ENCODE results near the gene LIN54. TPM values are rescaled to one million over a fixed set of nuclear protein-coding genes. Genes with fewer than 3 reads are reported as not detected.
A peak's percentile ranks its signal among the peaks of the same experiment; 100 is the strongest.

LIN54 gene
- total and polyA plus RNA-seq, 7 donors: 4.6 to 10.0 (median 6.5) TPM

GRCh38 chr4:82893942-82894341 lies 116.7 kb downstream of the LIN54 start:
- 65 to 87% methylated on average over 3 of the region's 3 CpGs for WGBS, 2 donors
- no peaks in the 10 kb centered on the region for H3K9me3 ChIP-seq
- no peak for TF ChIP-seq CTCF (IDR thresholded peaks at IDR 0.05)
- no peak for TF ChIP-seq EP300 (IDR thresholded peaks at IDR 0.05)
- TF ChIP-seq POLR2A (IDR thresholded peaks at IDR 0.05): no peak
- TF ChIP-seq POLR2AphosphoS5 (IDR thresholded peaks at IDR 0.05): no peak
- no peaks in the 10 kb centered on the region for H3K27me3 ChIP-seq
- H3K36me3 ChIP-seq: peaks cover 0 to 40% (median 6%) of the 10 kb centered on the region in 4 donors
- intact Hi-C loops (cut with DNase I): loop anchor here (5.0 kb wide), 1 partner anchor 522 kb away; the partner anchor contains the start of gene HNRNPD
- no peak overlapping the region for H3K27ac ChIP-seq
- no peak overlapping the region for H3K4me3 ChIP-seq
- H3K4me1 ChIP-seq: peaks cover 0 to 35% (median 33%) of the 10 kb centered on the region in 4 donors
- no peak for DNase-seq

GRCh38 chr4:82892467-82892802 lies 118.2 kb downstream of the LIN54 start:
- Histone ChIP-seq H3K27me3 (no peaks in the 10 kb centered on the region), H3K27ac (peak overlapping the region in 1 of 4 donors; percentile 98), H3K4me1 (peaks cover 0 to 30% (median 25%) of the 10 kb centered on the region in 4 donors), H3K36me3 (peaks cover 0 to 40% (median 6%) of the 10 kb centered on the region in 4 donors), H3K4me3 (no peak overlapping the region), H3K9me3 (no peaks in the 10 kb centered on the region)
- no peak for DNase-seq
- intact Hi-C loops (cut with DNase I): loop anchor here (5.0 kb wide), 1 partner anchor 520 kb away; the partner anchor contains the start of gene HNRNPD
- TF ChIP-seq CTCF (IDR thresholded peaks at IDR 0.05) (no peak), EP300 (IDR thresholded peaks at IDR 0.05) (no peak), POLR2AphosphoS5 (IDR thresholded peaks at IDR 0.05) (no peak), POLR2A (IDR thresholded peaks at IDR 0.05) (no peak)
- WGBS, 2 donors: 73 to 81% methylated on average over 1 of the region's 1 CpG

DNA sequence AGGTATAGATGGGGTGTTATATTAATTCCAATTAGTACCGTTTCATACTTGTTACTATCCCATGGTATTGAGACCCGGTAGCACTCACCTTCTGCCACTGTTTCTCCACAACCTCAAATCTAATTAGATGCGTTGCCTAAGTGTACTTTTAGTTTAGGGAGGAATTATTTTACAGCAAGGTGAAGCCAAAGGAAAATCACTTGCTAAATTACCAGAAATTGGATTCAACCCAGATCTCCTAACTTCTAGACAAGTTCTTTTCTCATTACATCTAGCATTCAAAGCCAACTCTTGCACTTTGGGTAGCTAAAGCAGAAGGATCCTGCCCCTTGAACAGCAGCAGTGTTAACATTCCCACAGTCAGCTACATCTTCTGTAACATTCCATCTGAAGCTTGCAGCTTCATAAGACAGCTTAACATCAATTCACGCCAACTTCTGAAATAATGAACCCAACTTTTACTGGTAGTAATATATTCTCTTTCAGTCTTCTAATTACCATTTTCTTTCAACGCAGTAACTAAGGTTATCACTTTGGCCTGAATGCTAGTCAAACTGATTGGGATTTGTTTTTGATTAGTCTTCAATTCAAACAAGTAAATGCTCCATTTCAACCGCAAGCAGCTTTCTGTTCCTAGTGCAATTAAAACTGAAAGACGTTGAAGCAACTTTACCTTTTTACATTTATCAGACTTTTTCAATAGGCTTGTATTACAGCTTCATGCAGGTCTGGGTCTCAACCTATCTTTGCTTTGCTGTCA lies 118.7 kb downstream of the LIN54 start:
- Histone ChIP-seq H3K9me3 (no peaks in the 10 kb centered on the region), H3K4me1 (peaks cover 0 to 31% (median 25%) of the 10 kb centered on the region in 4 donors), H3K36me3 (peaks cover 0 to 39% (median 6%) of the 10 kb centered on the region in 4 donors), H3K27ac (peak overlapping the region; percentile 98 to 99 (median 98)), H3K27me3 (no peaks in the 10 kb centered on the region), H3K4me3 (peak overlapping the region; percentile 85 to 98 (median 88))
- WGBS, 2 donors: 25 to 35% methylated on average over 7 of the region's 7 CpGs
- intact Hi-C loops (cut with DNase I): loop anchor here (1.0 to 5.0 kb wide), 2 partner anchors 8 to 520 kb away; partner anchors contain the start of genes HNRNPD and THAP9
- TF ChIP-seq CTCF (IDR thresholded peaks at IDR 0.05): no peak
- no peak for TF ChIP-seq EP300 (IDR thresholded peaks at IDR 0.05)
- no peak for TF ChIP-seq POLR2AphosphoS5 (IDR thresholded peaks at IDR 0.05)
- TF ChIP-seq POLR2A (IDR thresholded peaks at IDR 0.05): no peak
- DNase-seq: no peak

DNA sequence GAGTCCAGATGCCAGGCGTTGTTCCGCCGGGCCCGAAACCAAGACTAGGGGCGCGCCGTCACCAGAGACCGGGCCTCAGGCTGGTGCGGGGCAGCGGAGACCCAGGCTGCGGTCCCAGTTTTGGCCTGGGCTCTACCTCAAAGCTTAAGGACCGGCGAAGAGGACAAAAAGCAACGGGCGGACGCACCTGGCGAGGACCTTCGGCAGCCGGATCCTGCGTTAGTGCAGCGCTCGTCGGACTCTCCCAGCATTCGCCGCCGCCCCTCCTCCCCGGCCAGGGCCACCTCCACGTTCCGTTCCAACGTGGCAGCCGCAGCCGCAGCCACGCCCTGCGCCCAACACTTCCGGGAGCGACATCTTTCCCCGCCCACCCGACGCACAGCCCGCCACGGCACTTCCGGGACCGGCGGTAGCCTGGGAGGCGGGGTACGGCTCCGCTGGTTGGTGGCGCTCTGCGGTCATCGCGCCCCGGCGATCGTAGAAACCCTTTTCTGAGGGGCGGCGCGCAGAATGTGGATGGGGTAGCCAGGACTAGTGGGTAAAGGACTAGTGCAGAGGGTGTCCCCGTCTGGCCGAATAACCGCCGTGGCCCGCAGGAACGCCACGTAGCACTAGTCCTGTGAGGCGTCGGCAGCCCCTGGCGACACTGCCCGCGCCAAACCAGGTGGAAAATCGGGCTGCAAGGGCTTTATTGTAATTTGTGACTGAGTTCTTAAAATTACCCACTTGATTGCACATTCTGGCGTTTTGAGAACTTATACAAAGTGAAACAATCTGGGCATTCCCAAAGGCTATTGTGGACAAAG lies 119.5 kb downstream of the LIN54 start, which contains the start of gene SEC31A:
Gene SEC31A, minus strand, starts transcription at position 253 of the 806 bp plus-strand sequence. CDS start 9,217 bp downstream, outside the sequence.
- Histone ChIP-seq H3K4me1 (peaks cover 0 to 39% (median 30%) of the 10 kb centered on the region in 4 donors), H3K4me3 (peak within 1 kb of the TSS; percentile 85 to 98 (median 88)), H3K27ac (peak within 1 kb of the TSS; percentile 98 to 99 (median 98)), H3K27me3 (no peaks in the 10 kb centered on the region), H3K9me3 (no peaks in the 10 kb centered on the region), H3K36me3 (peaks cover 0 to 31% (median 6%) of the 10 kb centered on the region in 4 donors)
- peak; percentile 97 for DNase-seq
- intact Hi-C loops (cut with DNase I): loop anchor here (1.0 to 5.0 kb wide), 2 partner anchors 9 to 519 kb away; partner anchors contain the start of genes HNRNPD and THAP9
- 0% methylated on average over 71 of the region's 71 CpGs for WGBS, 2 donors
- peak; percentile 96 to 99 (median 98) for TF ChIP-seq POLR2AphosphoS5 (IDR thresholded peaks at IDR 0.05)
- peak in 1 of 4 experiments; percentile 16 for TF ChIP-seq CTCF (IDR thresholded peaks at IDR 0.05)
- TF ChIP-seq POLR2A (IDR thresholded peaks at IDR 0.05): peak; percentile 89 to 92
- TF ChIP-seq EP300 (IDR thresholded peaks at IDR 0.05): peak in 2 of 4 donors; percentile 53 to 71

Data from sigmoid colon (tissue), 7 donors.